GM19351 (cell line): ENCODE data around the gene GH2.

Experiments used
- ATAC-seq: cut with Tn5 transposase; IDR thresholded peaks from one replicate; pipeline ENCODE4 v1.9.1; 2021; ENCODE audit warnings: mild to moderate bottlenecking, moderate library complexity; ENCODE audit not compliant: unreplicated experiment

GH2 gene

GRCh38 chr17:63842540-63843386 lies 39.0 kb downstream of the GH2 start, which contains the start of gene SMARCD2:
TSS of gene SMARCD2 (minus strand) at chr17:63842685. CDS start at chr17:63842674, 11 bp downstream.
- ATAC-seq, result peak; percentile 73

GRCh38 chr17:63842173-63842539 lies 39.6 kb downstream of the GH2 start:
- peak; percentile 30 for ATAC-seq

GRCh38 chr17:63841350-63842172 lies 40.2 kb downstream of the GH2 start:
- ATAC-seq, result no peak

DNA sequence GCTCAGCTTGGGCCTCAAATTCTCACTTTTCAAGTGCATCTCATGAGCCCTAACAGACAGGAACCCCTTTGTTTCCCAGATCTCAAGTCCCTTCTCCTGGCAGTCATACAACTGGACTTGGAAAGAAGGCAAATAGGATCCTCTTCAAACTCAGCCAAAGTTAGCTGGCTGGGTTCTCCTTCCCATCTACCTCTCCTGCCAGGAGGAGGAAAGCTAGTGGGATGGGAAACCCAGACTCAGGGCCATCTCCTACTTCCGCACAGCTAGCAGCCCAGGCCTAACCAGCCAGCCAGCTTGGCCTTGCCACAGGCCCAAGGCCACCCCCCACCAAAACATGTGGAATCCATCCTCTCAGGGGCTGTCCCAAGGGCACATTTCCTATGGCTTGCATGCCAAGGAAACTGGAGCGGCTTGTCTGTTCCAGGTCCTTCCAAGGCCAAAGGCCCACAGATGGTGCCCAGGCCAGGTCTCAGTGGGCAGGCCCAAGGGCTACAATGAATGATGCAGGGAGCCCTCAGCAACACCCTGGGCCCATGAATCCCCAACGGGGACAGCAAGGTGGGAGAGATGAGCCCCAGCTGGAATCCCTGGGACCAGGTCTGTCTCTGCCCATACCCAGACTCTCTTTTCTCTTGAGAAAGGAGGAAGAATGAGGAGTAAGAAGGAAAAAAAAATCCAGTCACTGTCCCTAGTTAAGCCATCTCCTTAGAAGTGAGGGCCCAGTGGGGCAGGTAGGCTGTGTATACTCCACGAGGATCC lies 41.0 kb downstream of the GH2 start:
- no peak for ATAC-seq

GRCh38 chr17:63838631-63839171 lies 43.0 kb downstream of the GH2 start:
- no peak for ATAC-seq

GRCh38 chr17:63837962-63838600 lies 43.7 kb downstream of the GH2 start:
- ATAC-seq, result no peak

DNA sequence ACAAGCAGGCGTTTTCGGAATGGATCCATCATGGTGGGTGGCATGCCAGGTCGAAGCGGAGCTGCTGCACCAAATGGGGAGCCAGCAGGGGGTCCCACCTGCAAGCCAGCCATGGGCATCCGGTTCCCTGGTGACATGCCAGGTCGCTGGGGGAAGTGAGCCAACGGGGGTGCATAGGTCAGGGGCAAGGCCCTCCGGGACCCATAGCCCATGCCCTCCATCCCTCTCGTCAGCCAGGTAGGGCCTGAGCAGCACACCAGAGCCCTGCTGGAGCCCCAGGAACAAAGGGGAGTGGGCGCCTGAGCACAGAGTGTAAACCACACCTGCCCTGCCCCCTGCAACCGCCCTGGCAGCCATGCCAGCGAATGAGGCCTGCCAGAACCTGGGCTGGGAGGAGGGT lies 44.3 kb downstream of the GH2 start:
- ATAC-seq, result no peak

- ATAC-seq, result no peak
These were observed 44.9 kb downstream of the GH2 start for GRCh38 chr17:63836811-63837210.

GRCh38 chr17:63835167-63835720 lies 46.5 kb downstream of the GH2 start:
- no peak for ATAC-seq

GRCh38 chr17:63834431-63835166 lies 47.1 kb downstream of the GH2 start:
- ATAC-seq, result peak; percentile 86

GRCh38 chr17:63833741-63834373 lies 47.9 kb downstream of the GH2 start:
- no peak for ATAC-seq

DNA sequence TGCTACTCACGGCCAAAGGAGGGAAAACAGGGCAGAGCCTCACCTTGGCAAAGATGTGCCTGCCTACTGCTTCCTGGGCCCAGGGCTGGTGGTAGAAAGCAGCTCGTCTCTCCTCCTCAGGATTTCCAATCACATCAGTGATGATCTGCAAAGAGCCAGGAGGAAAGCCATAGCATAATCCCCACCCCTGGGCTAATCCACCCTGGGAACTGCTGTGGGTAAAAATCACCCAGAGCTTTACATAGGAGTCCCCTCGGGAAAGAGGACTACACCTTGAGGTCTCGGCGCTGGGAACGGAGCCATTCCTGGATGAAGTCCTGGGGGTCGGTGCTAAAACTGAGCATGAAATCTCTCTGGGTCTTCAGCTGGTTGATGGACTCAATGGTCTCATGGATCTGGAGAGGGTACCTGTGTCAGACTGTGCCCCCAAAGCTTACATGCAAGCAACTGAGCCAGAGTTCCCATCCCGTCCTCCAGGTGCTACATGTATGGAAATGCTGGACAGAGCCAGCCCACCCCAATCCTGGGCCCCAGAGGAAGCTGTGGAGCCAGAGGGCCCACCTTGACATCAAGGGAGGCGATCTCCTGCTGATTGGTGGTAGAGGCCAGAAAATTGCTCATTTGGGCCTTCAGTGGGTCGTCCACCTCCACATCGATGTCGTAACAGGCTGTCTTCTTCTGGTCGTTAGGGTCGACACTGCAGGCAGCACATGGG lies 48.6 kb downstream of the GH2 start:
- ATAC-seq, result no peak

GRCh38 chr17:63832455-63832854 lies 49.3 kb downstream of the GH2 start:
- ATAC-seq, result no peak

DNA sequence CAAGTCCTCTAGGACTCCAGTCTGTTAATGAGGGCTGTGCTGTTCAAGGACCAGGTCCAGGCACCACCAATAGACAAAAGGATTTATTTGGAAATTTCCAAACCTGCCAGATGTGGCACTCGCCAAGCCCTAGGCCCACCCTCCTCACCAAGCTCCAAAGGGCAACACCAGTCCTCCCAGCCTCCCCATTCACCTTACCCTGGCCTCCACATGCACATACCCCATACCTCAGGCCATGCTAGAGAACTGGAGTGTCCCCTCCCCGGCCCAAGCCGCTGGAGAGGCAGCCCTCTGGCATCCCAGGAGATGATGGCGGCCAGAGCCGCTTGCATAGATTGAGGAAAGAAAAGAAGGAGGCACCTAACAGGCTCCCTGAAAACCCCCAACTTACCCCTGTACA lies 49.7 kb downstream of the GH2 start:
- no peak for ATAC-seq

DNA sequence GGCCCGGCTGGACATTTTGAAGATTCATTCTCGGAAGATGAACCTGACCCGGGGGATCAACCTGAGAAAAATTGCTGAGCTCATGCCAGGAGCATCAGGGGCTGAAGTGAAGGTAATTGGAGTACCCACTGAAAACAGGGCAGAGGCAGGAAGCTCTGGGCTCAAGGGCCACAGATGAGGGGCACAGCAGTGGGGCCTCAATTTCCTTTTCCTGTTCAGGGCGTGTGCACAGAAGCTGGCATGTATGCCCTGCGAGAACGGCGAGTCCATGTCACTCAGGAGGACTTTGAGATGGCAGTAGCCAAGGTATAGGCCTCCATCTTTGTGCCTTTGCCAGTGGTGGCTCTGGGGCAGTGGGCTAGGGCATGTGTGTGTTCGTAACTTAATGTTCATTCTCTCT lies 50.2 kb downstream of the GH2 start:
- ATAC-seq, result no peak

GRCh38 chr17:63830904-63831491 lies 50.7 kb downstream of the GH2 start:
- ATAC-seq, result no peak

- no peak for ATAC-seq
These were observed 51.5 kb downstream of the GH2 start for GRCh38 chr17:63830278-63830677.
